ENCODE results near the gene PRKCA. TPM values are rescaled to one million over a fixed set of nuclear protein-coding genes. Genes with fewer than 3 reads are reported as not detected.

Gene PRKCA
- total and polyA plus RNA-seq, 2 of the 13 experiments (the other 11 are each of a cell fraction or from before 2014, with no cell fraction given), result 18.5 to 21.5 TPM

- no peak for TF ChIP-seq CBX2 (IDR thresholded peaks at IDR 0.05; ENCODE audit: low read depth, low read length)
- no peak for TF ChIP-seq CBX2 (CRISPR knock-in tag; IDR thresholded peaks at IDR 0.05; ENCODE audit: low read depth)
- no peak for TF ChIP-seq ZFP37 (CRISPR knock-in tag; IDR thresholded peaks at IDR 0.05; ENCODE audit: borderline replicate concordance)
- TF ChIP-seq TOPORS (CRISPR knock-in tag; IDR thresholded peaks at IDR 0.05), result no peak
- no peak for TF ChIP-seq ZNF431 (CRISPR knock-in tag; IDR thresholded peaks at IDR 0.05; ENCODE audit: borderline replicate concordance, low read depth)
- TF ChIP-seq, protein P1, sequence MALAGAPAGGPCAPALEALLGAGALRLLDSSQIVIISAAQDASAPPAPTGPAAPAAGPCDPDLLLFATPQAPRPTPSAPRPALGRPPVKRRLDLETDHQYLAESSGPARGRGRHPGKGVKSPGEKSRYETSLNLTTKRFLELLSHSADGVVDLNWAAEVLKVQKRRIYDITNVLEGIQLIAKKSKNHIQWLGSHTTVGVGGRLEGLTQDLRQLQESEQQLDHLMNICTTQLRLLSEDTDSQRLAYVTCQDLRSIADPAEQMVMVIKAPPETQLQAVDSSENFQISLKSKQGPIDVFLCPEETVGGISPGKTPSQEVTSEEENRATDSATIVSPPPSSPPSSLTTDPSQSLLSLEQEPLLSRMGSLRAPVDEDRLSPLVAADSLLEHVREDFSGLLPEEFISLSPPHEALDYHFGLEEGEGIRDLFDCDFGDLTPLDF (CRISPR knock-in tag; IDR thresholded peaks at IDR 0.05), result no peak
- TF ChIP-seq ZNF749 (CRISPR knock-in tag; IDR thresholded peaks at IDR 0.05; ENCODE audit: borderline replicate concordance), result no peak
- no peak for TF ChIP-seq JARID2 (CRISPR knock-in tag; IDR thresholded peaks at IDR 0.05; ENCODE audit: insufficient replicate concordance)
- TF ChIP-seq NR0B2 (CRISPR knock-in tag; IDR thresholded peaks at IDR 0.05), result no peak
- no peak for TF ChIP-seq ZFYVE20 (CRISPR knock-in tag; IDR thresholded peaks at IDR 0.05; ENCODE audit: borderline replicate concordance, low read depth)
Observed at GRCh38 chr17:66522591-66523272, 220.3 kb downstream of the PRKCA start (continued).

Data from HepG2 (cell line).